Measurements from ENCODE around the gene RFX7. TPM values are rescaled to one million over a fixed set of nuclear protein-coding genes. Genes with fewer than 3 reads are reported as not detected.

The RFX7 gene
- total and polyA plus RNA-seq, 2 of the 4 experiments (the other 2 are of a cell fraction), result 4.1 to 10.6 TPM

GRCh38 chr15:56175788-56176187 is 67.9 kb downstream of the RFX7 start:
- Histone ChIP-seq H3K27ac (ENCODE audit: insufficient read depth, low read length) (no peak overlapping the region), H2AK5ac (ENCODE audit: low read depth, low read length) (no peak overlapping the region), H2BK120ac (ENCODE audit: low read depth, low read length) (no peak overlapping the region), H3K23ac (ENCODE audit: low read depth, low read length) (no peak overlapping the region), H3K4me3 (ENCODE audit: insufficient read depth, low read depth, low read length) (no peak overlapping the region), H3K4me2 (ENCODE audit: low read depth, low read length) (no peak overlapping the region), H3K27me3 (ENCODE audit: control insufficient read depth, insufficient read depth, low read length) (no peaks in the 10 kb centered on the region), H4K8ac (ENCODE audit: low read depth in 2 of 2, low read length in 2 of 2) (no peak overlapping the region), H3K56ac (ENCODE audit: extremely low read depth, insufficient read depth, low read length) (no peak overlapping the region), H3K9me3 (ENCODE audit: control insufficient read depth, insufficient read depth, low read length) (no peaks in the 10 kb centered on the region), H4K5ac (ENCODE audit: low read depth, low read length) (no peak overlapping the region), H3K79me1 (ENCODE audit: low read depth in 1 of 2, low read length in 2 of 2) (peaks cover 25 to 49% of the 10 kb centered on the region in 2 experiments), H4K91ac (ENCODE audit: insufficient read depth, low read depth, low read length) (no peak overlapping the region), H4K20me1 (ENCODE audit: insufficient read depth, low read length) (peaks cover 10% of the 10 kb centered on the region; the same call in 1 of the 2 replicates), H2AK9ac (replicated peaks; ENCODE audit: low read depth, low read length, poor library complexity) (no peak overlapping the region), H2BK15ac (ENCODE audit: low read depth, low read length) (no peak overlapping the region), H3K14ac (replicated peaks; ENCODE audit: low read depth, low read length) (no peak overlapping the region), H3K36me3 (ENCODE audit: control insufficient read depth, insufficient read depth, low read length) (peaks cover 4% of the 10 kb centered on the region; the same call in 1 of the 2 replicates), H3K18ac (ENCODE audit: low read depth, low read length) (no peak overlapping the region), H3K9me1 (ENCODE audit: insufficient read depth, low read length) (0 out of 2 replicates have a peak, but pooled peaks cover 2% of the 10 kb centered on the region), H3K4ac (ENCODE audit: low read depth, low read length) (no peak overlapping the region), H3K9ac (ENCODE audit: low read depth, low read length) (no peak overlapping the region), H3K4me1 (ENCODE audit: control insufficient read depth, insufficient read depth, low read length) (no peaks in the 10 kb centered on the region), H2BK20ac (ENCODE audit: low read depth, low read length) (no peak overlapping the region), H2BK5ac (ENCODE audit: low read depth, low read length, poor library complexity, severe bottlenecking) (no peak overlapping the region), H2AFZ (replicated peaks; ENCODE audit: low read length, poor library complexity) (no peak overlapping the region)
- CTCF ChIA-PET, result interaction anchor here (0.6 kb wide), 1 partner anchor 15 kb away, joined by 3 read pairs; no protein-coding TSS in a partner anchor
- dilution Hi-C loops (cut with HindIII; ENCODE audit: low sequenced_read_pairs, unreplicated experiment), result no loop called here
- in situ Hi-C loops (cut with MboI; ENCODE audit: low sequenced_read_pairs), result no loop called here
- intact Hi-C loops (cut with micrococcal nuclease), result no loop called here
- DNase-seq (no peak), ATAC-seq (ENCODE audit: low read depth) (no peak)
- POLR2A ChIA-PET (ENCODE audit: unreplicated experiment), result no interaction called here
- no CpG with 5 or more reads among the region's 1 CpG for WGBS, 2 experiments (ENCODE audit: extremely low coverage in 2 of 2, insufficient read length in 1 of 2)
- TF ChIP-seq CEBPB (IDR thresholded peaks at IDR 0.05; ENCODE audit: low read depth, low read length) (no peak), MAZ (IDR thresholded peaks at IDR 0.05; ENCODE audit: borderline replicate concordance, low read depth, low read length) (no peak), SMC3 (IDR thresholded peaks at IDR 0.05; ENCODE audit: low read depth, low read length) (no peak), NFE2L2 (IDR thresholded peaks at IDR 0.05; ENCODE audit: low read depth, low read length) (no peak), ELK1 (IDR thresholded peaks at IDR 0.05; ENCODE audit: borderline replicate concordance, low read depth, low read length) (no peak), RAD21 (IDR thresholded peaks at IDR 0.05; ENCODE audit: low read length) (no peak), FOS (IDR thresholded peaks at IDR 0.05; ENCODE audit: low read depth, low read length) (no peak), RFX5 (IDR thresholded peaks at IDR 0.05; ENCODE audit: low read depth, low read length) (no peak), CHD1 (IDR thresholded peaks at IDR 0.05; ENCODE audit: low read depth, low read length) (no peak), BHLHE40 (IDR thresholded peaks at IDR 0.05; ENCODE audit: low read depth, low read length) (no peak)
- TF ChIP-seq, protein P1, sequence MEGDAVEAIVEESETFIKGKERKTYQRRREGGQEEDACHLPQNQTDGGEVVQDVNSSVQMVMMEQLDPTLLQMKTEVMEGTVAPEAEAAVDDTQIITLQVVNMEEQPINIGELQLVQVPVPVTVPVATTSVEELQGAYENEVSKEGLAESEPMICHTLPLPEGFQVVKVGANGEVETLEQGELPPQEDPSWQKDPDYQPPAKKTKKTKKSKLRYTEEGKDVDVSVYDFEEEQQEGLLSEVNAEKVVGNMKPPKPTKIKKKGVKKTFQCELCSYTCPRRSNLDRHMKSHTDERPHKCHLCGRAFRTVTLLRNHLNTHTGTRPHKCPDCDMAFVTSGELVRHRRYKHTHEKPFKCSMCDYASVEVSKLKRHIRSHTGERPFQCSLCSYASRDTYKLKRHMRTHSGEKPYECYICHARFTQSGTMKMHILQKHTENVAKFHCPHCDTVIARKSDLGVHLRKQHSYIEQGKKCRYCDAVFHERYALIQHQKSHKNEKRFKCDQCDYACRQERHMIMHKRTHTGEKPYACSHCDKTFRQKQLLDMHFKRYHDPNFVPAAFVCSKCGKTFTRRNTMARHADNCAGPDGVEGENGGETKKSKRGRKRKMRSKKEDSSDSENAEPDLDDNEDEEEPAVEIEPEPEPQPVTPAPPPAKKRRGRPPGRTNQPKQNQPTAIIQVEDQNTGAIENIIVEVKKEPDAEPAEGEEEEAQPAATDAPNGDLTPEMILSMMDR (conservative IDR thresholded peaks at IDR 0.05; ENCODE audit: low read depth, low read length), result no peak
- BruUV-seq (replicated peaks), result no TSS peak
